GM18517 (cell line): ENCODE data around the gene TMC6.
"Not testable (repeated sequence)": the region's sequence is repeated elsewhere in the genome, so short reads cannot be mapped to it uniquely, and the experiment has no call there.

Source experiments
- ATAC-seq: cut with Tn5 transposase; IDR thresholded peaks from one replicate; pipeline ENCODE4 v1.9.1; 2021; ENCODE audit warnings: mild to moderate bottlenecking, moderate library complexity; ENCODE audit not compliant: unreplicated experiment

The TMC6 gene

DNA sequence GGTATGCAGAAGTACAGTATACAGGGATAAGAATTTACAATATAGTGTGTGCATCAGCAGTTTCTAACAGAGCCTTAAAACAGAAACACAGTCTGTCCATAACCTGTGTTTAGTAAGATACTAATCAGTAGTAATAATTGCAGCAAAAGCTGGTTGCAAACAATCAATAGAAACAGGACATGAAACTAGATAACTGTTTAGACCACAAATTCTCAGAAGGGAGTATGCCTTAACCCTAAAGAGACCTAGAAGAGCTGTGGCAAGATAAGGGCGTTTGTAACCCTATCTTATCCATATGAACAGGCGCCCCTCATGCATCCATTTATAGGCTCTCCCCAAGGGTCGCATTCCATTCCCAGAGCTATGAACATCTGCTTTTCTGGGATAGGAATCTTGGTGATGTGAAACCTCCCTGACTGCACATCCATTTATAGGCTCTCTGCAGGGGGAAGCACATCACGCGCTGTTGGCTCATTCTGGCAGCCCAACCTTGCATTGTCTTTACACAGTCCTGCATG lies 46.1 kb downstream of the TMC6 start:
- ATAC-seq: not testable (repeated sequence)

DNA sequence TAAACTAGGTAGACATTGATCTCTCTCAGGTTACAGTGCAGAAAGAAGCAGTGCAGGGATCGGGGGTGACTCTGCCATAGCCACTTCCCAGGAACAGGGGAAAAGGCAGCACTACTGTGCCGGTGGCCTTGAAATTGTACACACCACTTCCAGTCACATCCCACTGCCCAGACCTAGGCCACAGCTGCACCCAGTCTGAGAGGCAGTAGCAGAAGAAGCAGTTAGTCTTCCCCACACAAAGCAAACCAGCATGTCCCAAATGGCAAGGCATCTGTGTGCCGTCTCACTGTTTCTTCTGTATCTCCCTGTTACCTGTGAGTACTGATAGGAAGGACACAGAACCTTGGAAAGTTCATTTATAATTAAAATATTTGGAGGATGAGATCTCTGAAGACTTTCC lies 47.0 kb downstream of the TMC6 start:
- ATAC-seq: no peak

DNA sequence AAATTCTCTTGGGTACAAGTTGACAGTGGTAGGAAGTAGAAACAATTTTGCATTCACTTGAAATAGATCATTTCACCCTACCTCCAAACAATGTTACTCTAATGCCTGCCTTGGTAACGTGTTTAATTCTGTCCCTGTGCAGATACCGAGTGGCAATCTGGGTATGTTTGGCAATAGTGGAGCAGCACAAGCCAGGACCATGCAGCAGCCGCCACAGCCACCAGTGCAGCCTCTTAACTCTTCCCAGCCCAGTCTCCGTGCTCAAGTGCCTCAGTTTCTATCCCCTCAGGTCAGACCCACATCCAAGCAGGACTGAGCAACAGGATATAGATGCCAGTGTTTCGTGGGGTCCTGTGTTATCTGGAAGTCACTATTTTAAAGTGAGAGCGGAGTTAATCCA lies 49.3 kb downstream of the TMC6 start:
- ATAC-seq: no peak

DNA sequence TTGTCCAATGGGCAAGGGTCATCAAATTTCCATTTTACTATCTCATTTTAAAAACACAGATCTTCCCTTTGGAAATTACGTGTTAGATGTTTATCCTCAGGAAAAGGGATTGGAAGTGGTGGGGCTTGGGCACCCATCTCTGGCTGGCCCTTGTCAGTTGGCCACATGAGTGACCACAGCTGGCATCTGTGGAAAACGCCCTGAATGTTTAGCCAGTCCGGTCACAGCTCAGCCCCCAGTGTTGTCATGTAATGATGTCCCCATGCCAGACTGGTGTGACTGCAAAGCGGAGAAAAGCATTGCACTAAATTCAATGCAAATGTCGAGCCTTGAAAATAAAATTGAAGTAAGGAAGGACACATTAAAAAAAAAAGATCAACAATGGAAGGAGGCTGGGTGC lies 53.0 kb downstream of the TMC6 start:
- ATAC-seq: no peak

DNA sequence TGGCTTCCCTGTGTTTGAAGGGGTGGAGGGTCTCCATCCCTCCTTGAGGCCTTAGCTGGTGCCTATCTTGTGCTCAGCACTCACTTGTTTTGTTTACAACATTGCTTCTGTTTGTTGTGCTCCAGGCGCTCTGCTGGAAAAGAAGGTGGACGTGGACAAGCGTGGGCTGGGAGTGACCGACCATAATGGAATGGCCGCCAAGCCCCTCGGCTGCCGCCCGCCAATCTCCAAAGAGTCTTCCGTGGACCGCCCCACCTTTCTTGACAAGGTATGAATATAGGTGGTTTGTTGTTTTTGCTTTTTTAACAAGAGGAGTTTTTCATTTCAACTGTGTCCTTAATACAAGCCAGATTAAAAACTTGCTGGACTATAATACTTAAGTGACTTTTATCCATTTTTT lies 53.5 kb downstream of the TMC6 start:
- no peak for ATAC-seq

DNA sequence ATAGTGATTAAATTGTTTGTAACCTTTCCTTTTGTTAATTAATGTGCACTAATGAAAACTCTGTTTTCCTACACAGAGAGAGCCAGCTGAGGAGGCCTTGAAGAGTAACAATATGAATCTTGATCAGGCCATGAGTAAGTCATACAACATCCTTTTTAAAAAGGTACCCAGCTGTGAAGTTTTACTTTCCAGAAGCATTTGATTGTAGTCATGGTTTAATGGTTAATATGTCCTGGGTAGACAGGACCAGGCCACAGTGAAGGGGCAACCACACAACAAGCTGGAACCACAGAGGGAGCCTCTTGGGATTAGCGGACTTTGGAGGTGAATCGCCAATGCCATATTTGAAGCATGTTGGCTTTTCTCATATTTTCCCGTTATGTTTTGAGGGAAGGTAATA lies 55.6 kb downstream of the TMC6 start:
- ATAC-seq: no peak

DNA sequence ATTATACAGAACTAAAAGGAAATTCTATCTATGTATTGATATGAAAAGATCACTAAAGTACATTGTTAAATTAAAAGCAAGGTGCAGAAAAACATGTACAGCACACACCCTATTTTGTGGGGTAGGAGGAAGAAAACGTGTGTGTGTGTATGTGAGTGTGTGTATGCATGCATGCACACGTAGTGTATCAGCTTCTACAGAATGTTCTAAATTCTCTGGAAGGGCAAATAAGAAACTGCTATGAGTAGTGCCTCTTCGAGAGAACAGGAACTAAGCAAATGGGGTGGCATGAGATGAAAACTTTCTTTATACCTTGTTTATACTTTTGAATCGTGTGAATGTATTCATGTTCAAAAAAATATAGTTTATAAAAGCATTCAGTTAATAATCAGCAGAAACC lies 58.9 kb downstream of the TMC6 start:
- no peak for ATAC-seq

DNA sequence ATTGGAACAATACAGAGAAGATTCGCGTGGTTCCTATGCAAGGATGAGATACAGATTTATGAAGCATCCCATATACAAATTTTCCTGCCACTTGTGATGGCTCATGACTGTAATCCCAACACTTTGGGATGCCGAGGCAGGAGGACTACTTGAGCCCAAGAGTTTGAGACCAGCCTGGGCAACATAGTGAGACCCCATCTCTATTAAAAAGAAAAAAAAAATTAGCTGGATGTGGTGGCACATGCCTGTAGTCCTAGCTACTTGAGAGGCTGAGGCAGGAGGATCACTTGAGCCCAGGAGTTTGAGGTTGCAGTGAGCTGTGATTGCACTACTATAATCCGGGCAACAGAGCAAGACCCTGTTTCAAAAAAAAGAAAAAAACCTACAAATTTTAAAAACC lies 61.6 kb downstream of the TMC6 start:
- ATAC-seq: not testable (repeated sequence)

DNA sequence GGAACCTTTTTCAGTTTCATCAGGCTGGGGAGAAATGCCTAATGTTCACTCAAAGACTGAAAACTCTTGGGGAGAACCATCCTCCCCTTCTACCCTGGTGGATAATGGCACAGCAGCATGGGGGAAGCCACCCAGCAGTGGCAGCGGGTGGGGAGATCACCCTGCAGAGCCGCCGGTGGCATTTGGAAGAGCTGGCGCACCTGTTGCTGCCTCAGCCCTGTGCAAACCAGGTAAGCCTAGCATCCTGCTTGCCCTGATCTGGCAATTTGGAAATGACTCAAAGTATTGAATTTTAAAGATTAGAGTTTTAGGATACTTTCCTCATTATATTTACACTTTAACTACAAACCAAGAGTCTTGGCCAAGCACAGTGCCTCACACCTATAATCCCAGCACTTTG lies 63.8 kb downstream of the TMC6 start:
- no peak for ATAC-seq

DNA sequence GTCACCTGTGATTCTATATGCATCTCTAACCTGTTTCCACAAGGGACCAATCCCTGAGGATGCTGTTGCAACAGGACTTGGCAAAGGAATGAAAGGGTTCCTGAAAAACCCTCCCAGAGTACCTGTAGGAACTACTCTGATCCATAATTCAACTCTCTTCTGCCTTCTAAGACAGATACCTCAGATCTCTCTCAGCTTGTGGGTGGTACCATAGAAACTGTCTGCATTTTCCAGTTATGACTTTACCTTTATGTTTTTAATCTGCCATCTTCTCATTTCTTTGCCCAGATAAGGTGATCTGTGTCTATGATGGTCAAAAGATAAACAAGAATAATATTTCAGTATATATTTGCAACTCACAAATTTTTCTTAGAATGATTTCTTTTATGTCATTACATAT lies 65.1 kb downstream of the TMC6 start:
- no peak for ATAC-seq

DNA sequence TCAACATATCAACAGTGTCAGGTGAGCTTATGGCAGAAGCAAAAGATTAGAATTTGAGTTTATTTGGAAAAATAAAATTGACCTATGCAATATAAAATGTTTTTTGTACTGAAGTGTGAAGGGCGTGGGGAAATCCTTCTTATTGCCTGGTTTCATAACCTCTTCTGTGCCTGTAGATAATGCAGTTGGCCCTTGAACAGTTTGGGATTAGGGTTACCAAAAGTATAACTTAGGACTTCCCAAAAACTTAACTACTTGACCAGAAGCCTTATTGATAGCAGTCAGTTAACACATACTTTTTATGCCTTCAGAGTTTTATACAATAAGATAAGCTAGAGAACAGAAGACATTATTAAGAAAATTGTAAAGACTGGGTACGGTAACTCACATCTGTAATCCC lies 66.0 kb downstream of the TMC6 start:
- no peak for ATAC-seq
